ENCODE data around the gene EAF2. TPM values are rescaled to one million over a fixed set of nuclear protein-coding genes. Genes with fewer than 3 reads are reported as not detected.

The EAF2 gene
- total and polyA plus RNA-seq, 2 of the 13 experiments (the other 11 are each of a cell fraction or from before 2014, with no cell fraction given): 4.0 to 14.6 TPM

GRCh38 chr3:121803771-121804320, 31.2 kb upstream of the EAF2 start:
- in situ Hi-C loops (cut with HindIII; ENCODE audit: extremely low pct_ligation_motif_present, low pct_unique_long_range_greater_than_20kb) (no loop called here), intact Hi-C loops (cut with micrococcal nuclease; ENCODE audit: unreplicated experiment) (no loop called here)
- WGBS (ENCODE audit: low lambda C conversion rate): 100% methylated on average over 2 of the region's 2 CpGs
- Histone ChIP-seq H3K27me3 (ENCODE audit: control insufficient read depth in 1 of 2, insufficient read depth in 2 of 2, low read length in 2 of 2) (no peaks in the 10 kb centered on the region), H3K79me2 (ENCODE audit: insufficient read depth, low read length) (no peaks in the 10 kb centered on the region), H3K4me2 (ENCODE audit: low read depth, low read length) (no peak overlapping the region), H3K4me3 (replicated peaks in 1 of 3; ENCODE audit: insufficient read depth in 1 of 3, low read depth in 2 of 3, low read length in 3 of 3) (no peak overlapping the region), H3K4me1 (ENCODE audit: insufficient read depth, low read length) (no peaks in the 10 kb centered on the region), H2AFZ (ENCODE audit: low read length) (no peak overlapping the region), H3K9ac (ENCODE audit: insufficient read depth, low read depth, low read length) (no peak overlapping the region), H3K9me3 (ENCODE audit: low read length) (no peaks in the 10 kb centered on the region), H4K20me1 (ENCODE audit: insufficient read depth, low read length) (no peaks in the 10 kb centered on the region), H3K27ac (ENCODE audit: extremely low read length, insufficient read depth, low read length) (no peak overlapping the region), H3K36me3 (replicated peaks in 1 of 2; ENCODE audit: control insufficient read depth in 1 of 2, insufficient read depth in 2 of 2, low read length in 2 of 2) (peaks cover 1 to 27% of the 10 kb centered on the region in 2 experiments; a peak in 4 of 5 replicates)
- no TSS peak for BruUV-seq (replicated peaks)
- ChIA-PET CTCF (ENCODE audit: low intra/inter-chr PET ratio, low total read pairs) (no interaction called here), POLR2A (no interaction called here)
- TF ChIP-seq ZNF891 (CRISPR knock-in tag; IDR thresholded peaks at IDR 0.05): no peak
- FAIRE-seq: no peak
- DNase-seq (ENCODE audit: low spot score): no peak
- ATAC-seq: no peak

- Histone ChIP-seq H3K4me2 (ENCODE audit: low read depth, low read length) (no peak overlapping the region), H3K79me2 (ENCODE audit: insufficient read depth, low read length) (no peaks in the 10 kb centered on the region), H3K36me3 (replicated peaks in 1 of 2; ENCODE audit: control insufficient read depth in 1 of 2, insufficient read depth in 2 of 2, low read length in 2 of 2) (peaks cover 4 to 42% of the 10 kb centered on the region in 2 experiments; a peak in 3 of 5 replicates), H2AFZ (ENCODE audit: low read length) (no peak overlapping the region), H3K27ac (ENCODE audit: extremely low read length, insufficient read depth, low read length) (no peak overlapping the region), H3K27me3 (ENCODE audit: control insufficient read depth in 1 of 2, insufficient read depth in 2 of 2, low read length in 2 of 2) (no peaks in the 10 kb centered on the region), H3K9ac (ENCODE audit: insufficient read depth, low read depth, low read length) (no peak overlapping the region), H4K20me1 (ENCODE audit: insufficient read depth, low read length) (no peaks in the 10 kb centered on the region), H3K9me3 (ENCODE audit: low read length) (no peaks in the 10 kb centered on the region), H3K4me1 (ENCODE audit: insufficient read depth, low read length) (no peaks in the 10 kb centered on the region), H3K4me3 (replicated peaks in 1 of 3; ENCODE audit: insufficient read depth in 1 of 3, low read depth in 2 of 3, low read length in 3 of 3) (no peak overlapping the region)
- in situ Hi-C loops (cut with HindIII; ENCODE audit: extremely low pct_ligation_motif_present, low pct_unique_long_range_greater_than_20kb): no loop called here
- intact Hi-C loops (cut with micrococcal nuclease; ENCODE audit: unreplicated experiment): no loop called here
- WGBS (ENCODE audit: low lambda C conversion rate): 70% methylated on average over 1 of the region's 1 CpG
- no peak for ATAC-seq
- FAIRE-seq: no peak
- ChIA-PET CTCF (ENCODE audit: low intra/inter-chr PET ratio, low total read pairs) (no interaction called here), POLR2A (interaction anchor here (1.2 kb wide), 1 partner anchor 25 kb away, joined by 3 read pairs; no protein-coding TSS in a partner anchor)
- DNase-seq (ENCODE audit: low spot score): no peak
- TF ChIP-seq NFYB (CRISPR knock-in tag; IDR thresholded peaks at IDR 0.05): no peak
- no peak for TF ChIP-seq MAFK (conservative IDR thresholded peaks at IDR 0.05 in 1 of 2, IDR thresholded peaks at IDR 0.05 in 1 of 2; ENCODE audit: low read length in 2 of 2)
- no peak for TF ChIP-seq ZNF142 (CRISPR knock-in tag; IDR thresholded peaks at IDR 0.05)
- TF ChIP-seq SNAPC5 (CRISPR knock-in tag; IDR thresholded peaks at IDR 0.05; ENCODE audit: borderline replicate concordance): no peak
- no peak for TF ChIP-seq ZNF274 (CRISPR knock-in tag; IDR thresholded peaks at IDR 0.05)
- BruUV-seq (replicated peaks): no TSS peak
These were observed 25.8 kb upstream of the EAF2 start for GRCh38 chr3:121809249-121809648.

All from HepG2 (cell line).